Thyroid gland (tissue), 4 donors: ENCODE measurements around the gene ZNF385B. TPM values are rescaled to one million over a fixed set of nuclear protein-coding genes. Genes with fewer than 3 reads are reported as not detected.

Experiments used
- DNase-seq, 2 donors: peaks; one replicate each; pipeline ENCODE4 v3.0.0-alpha.2; 2019
- H3K27ac ChIP-seq, 3 donors: fragments of 200-600 bp; sonication (generic); 1 replicate in 2 of 3; 2 replicates in 1 of 3; pipeline ENCODE4 v1.5.1; 2016 to 2019; ENCODE audit warnings: mild to moderate bottlenecking in 1 of 3, moderate library complexity in 1 of 3
- H3K27me3 ChIP-seq: fragments of 200-600 bp; sonication (generic); one replicate; pipeline ENCODE4 v1.5.1; 2019
- H3K36me3 ChIP-seq, 2 donors: fragments of 200-600 bp; sonication (generic); one replicate each; pipeline ENCODE4 v1.5.1; 2016 to 2019
- H3K4me1 ChIP-seq, 2 donors: fragments of 200-600 bp; sonication (generic); one replicate each; pipeline ENCODE4 v1.5.1; 2017 to 2019
- H3K4me3 ChIP-seq, 3 donors: fragments of 200-600 bp; sonication (generic); replicated peaks in 1 of 3; 1 replicate in 2 of 3; 2 replicates in 1 of 3; pipeline ENCODE4 v1.5.1; 2016; ENCODE audit warnings: mild to moderate bottlenecking in 1 of 3
- H3K9me3 ChIP-seq: fragments of 200-600 bp; sonication (generic); one replicate; pipeline ENCODE4 v1.5.1; 2017
- POLR2A ChIP-seq, 2 donors: fragments of 450-650 bp; IDR thresholded peaks; one replicate each; pipeline ENCODE4 v1.6.1; 2017; ENCODE audit warnings: antibody characterized with exemption in 2 of 2, mild to moderate bottlenecking in 2 of 2, moderate library complexity in 1 of 2
- WGBS, 2 donors: methylation state at CpG; one replicate each; pipeline ENCODE4 v1.1.5; 2017; 5-methylcytosine and 5-hydroxymethylcytosine counted together
- intact Hi-C: fragments of 100-400 bp; cut with DNase I; formaldehyde crosslinking; loops from one replicate; pipeline ENCODE4 v1.15.1; 2023
- total RNA-seq, 4 donors: library from RNA; depleted of rRNA; stranded (reverse); fragments of >200 nt; gene quantifications; one replicate each; pipeline ENCODE4 v1.2.3, GENCODE V29; 2016
- TF ChIP-seq, protein P1 (sequence below), 6 experiments: fragments of 200-600 bp in 3 of 6; fragments of 450-650 bp in 3 of 6; sonication (generic) in 3 of 6; IDR thresholded peaks; one replicate each; pipeline ENCODE4 v1.5.1; 2016 to 2019; ENCODE audit warnings: antibody characterized with exemption in 6 of 6, mild to moderate bottlenecking in 2 of 6, inconsistent platforms in 1 of 6, moderate library complexity in 1 of 6

The ZNF385B gene
- total RNA-seq, 4 donors from 2014 or later, result 1.3 to 2.8 (median 1.8) TPM

DNA sequence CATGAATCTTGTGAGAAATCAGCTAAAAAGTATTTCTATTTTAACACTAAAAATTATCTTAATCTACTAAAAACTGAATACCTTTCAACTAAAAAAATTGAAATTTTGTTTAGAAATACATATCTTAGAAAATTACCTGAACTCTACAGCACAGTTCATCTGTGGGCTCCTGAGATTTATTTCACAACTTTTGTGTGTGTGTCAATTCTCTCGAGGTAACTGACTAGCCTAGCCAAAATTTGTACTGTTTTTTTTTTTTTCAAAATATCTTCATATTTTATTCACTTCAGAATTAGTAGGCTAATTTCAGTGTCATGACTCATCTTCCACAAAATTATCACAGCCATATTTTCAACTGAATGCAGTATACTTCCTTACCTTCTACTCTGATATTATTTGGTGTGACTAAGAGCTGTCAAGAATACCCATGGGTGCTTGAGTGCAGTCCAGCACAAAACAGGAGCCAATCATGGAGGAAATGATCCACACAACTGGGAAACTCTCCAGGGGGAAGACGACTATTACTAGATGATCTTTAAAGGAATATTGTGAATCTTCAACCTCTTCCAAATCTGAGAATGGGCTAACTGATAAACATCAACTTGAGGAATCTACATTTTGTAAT, 174.6 kb downstream of the ZNF385B start:
- intact Hi-C loops, result no loop called here
- no peak for DNase-seq
- TF ChIP-seq POLR2A (IDR thresholded peaks at IDR 0.05), result no peak
- TF ChIP-seq, protein P1, sequence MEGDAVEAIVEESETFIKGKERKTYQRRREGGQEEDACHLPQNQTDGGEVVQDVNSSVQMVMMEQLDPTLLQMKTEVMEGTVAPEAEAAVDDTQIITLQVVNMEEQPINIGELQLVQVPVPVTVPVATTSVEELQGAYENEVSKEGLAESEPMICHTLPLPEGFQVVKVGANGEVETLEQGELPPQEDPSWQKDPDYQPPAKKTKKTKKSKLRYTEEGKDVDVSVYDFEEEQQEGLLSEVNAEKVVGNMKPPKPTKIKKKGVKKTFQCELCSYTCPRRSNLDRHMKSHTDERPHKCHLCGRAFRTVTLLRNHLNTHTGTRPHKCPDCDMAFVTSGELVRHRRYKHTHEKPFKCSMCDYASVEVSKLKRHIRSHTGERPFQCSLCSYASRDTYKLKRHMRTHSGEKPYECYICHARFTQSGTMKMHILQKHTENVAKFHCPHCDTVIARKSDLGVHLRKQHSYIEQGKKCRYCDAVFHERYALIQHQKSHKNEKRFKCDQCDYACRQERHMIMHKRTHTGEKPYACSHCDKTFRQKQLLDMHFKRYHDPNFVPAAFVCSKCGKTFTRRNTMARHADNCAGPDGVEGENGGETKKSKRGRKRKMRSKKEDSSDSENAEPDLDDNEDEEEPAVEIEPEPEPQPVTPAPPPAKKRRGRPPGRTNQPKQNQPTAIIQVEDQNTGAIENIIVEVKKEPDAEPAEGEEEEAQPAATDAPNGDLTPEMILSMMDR (IDR thresholded peaks at IDR 0.05), result no peak
- Histone ChIP-seq H3K9me3 (no peaks in the 10 kb centered on the region), H3K4me3 (no peak overlapping the region), H3K4me1 (no peaks in the 10 kb centered on the region), H3K36me3 (no peaks in the 10 kb centered on the region), H3K27ac (no peak overlapping the region), H3K27me3 (no peaks in the 10 kb centered on the region)
- 51 to 52% methylated on average over 2 of the region's 2 CpGs for WGBS, 2 donors

DNA sequence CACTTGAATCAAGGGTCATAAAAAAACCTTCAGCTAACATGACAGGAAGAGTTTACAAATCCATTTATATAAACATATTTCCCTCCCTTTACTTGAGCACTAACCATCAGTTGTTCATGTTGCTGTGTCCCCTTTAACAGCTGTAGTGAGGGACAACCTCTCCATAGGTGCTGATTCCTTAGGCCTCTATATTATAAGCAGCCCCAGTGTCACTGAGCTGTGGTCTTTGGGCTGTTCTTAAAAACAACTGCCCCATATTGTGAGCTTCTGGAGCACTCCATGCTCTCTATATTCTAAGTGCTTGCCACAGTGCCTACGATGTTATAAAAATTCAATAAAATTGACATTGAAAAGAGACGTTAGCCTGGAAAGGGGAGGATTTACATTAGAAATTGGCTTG, 175.3 kb downstream of the ZNF385B start:
- Histone ChIP-seq H3K9me3 (no peaks in the 10 kb centered on the region), H3K27ac (no peak overlapping the region), H3K27me3 (no peaks in the 10 kb centered on the region), H3K4me3 (no peak overlapping the region), H3K4me1 (no peaks in the 10 kb centered on the region), H3K36me3 (no peaks in the 10 kb centered on the region)
- 78 to 83% methylated on average over 2 of the region's 2 CpGs for WGBS, 2 donors
- TF ChIP-seq, protein P1 (IDR thresholded peaks at IDR 0.05), result no peak
- no peak for TF ChIP-seq POLR2A (IDR thresholded peaks at IDR 0.05)
- intact Hi-C loops, result no loop called here
- no peak for DNase-seq

DNA sequence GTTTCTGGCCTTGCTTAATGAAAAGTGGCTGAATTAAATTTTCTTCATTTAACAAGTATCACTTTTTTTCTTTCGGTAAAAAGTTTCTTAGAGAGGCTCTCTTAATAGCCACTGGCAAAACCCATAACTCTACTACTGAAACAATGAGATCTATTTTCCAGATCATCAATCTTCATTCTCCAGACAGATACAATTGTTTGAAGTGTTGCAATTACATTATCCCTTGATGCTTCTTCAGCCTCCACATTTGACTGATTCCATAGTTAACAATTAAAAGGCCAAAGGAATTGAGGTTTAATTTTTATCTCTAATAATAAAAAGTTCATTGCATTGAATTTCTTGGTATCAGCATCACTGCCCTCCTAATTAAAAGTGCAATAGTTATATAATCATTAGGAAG, 176.3 kb downstream of the ZNF385B start:
- intact Hi-C loops, result no loop called here
- TF ChIP-seq POLR2A (IDR thresholded peaks at IDR 0.05), result no peak
- TF ChIP-seq, protein P1 (IDR thresholded peaks at IDR 0.05), result no peak
- Histone ChIP-seq H3K9me3 (no peaks in the 10 kb centered on the region), H3K4me3 (no peak overlapping the region), H3K27ac (no peak overlapping the region), H3K36me3 (no peaks in the 10 kb centered on the region), H3K27me3 (no peaks in the 10 kb centered on the region), H3K4me1 (no peaks in the 10 kb centered on the region)
- WGBS, 2 donors, result 0 to 84% methylated on average over 1 of the region's 1 CpG
- no peak for DNase-seq

DNA sequence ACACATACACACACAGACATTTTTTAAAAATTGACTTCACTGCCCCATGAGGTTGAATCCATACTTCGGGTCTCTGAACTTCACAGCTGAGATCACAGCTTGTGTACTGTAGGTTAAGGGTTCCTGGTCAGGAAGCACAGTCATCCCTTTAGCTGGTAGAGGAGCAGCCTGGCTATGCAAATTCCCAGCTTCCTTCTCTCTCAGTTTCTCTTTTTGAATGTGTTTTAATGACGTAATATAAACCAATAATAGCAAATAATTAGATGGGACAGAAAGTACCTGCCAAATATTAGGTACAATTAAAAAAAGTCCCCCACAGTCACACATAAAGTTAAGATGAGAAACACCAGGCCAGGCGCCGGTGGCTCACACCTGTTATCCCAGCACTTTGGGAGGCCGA, 178.7 kb downstream of the ZNF385B start:
- intact Hi-C loops, result no loop called here
- WGBS, 2 donors, result 85 to 97% methylated on average over 5 of the region's 5 CpGs

More for the DNA sequence above, 178.7 kb downstream of the ZNF385B start:
- Histone ChIP-seq H3K4me3 (no peak overlapping the region), H3K36me3 (no peaks in the 10 kb centered on the region), H3K27me3 (no peaks in the 10 kb centered on the region), H3K9me3 (no peaks in the 10 kb centered on the region), H3K27ac (no peak overlapping the region), H3K4me1 (no peaks in the 10 kb centered on the region)
- DNase-seq, result no peak
- TF ChIP-seq, protein P1 (IDR thresholded peaks at IDR 0.05), result no peak
- TF ChIP-seq POLR2A (IDR thresholded peaks at IDR 0.05), result no peak
